Stomach (tissue), 9 donors: ENCODE data around the gene ACTR6. TPM values are rescaled to one million over a fixed set of nuclear protein-coding genes. Genes with fewer than 3 reads are reported as not detected.

Experiments
- DNase-seq, 2 donors: peaks; one replicate each; pipeline versions ENCODE4 v3.0.0 to v3.0.0-alpha.2; 2013 to 2019
- H3K27ac ChIP-seq, 5 donors: fragments of 200-600 bp in 4 of 5; sonication (generic) in 4 of 5; one replicate each; pipeline ENCODE4 v1.5.1; 2013 to 2019; ENCODE audit warnings: mild to moderate bottlenecking in 1 of 5, moderate library complexity in 1 of 5
- H3K27me3 ChIP-seq, 3 donors: fragments of 200-600 bp; sonication (generic); one replicate each; pipeline ENCODE4 v1.5.1; 2017 to 2019; ENCODE audit warnings: mixed run types in 1 of 3
- H3K36me3 ChIP-seq, 4 donors: fragments of 200-600 bp; sonication (generic); 1 replicate in 3 of 4; 2 replicates in 1 of 4; pipeline ENCODE4 v1.5.1; 2016 to 2019
- H3K4me1 ChIP-seq, 4 donors: fragments of 200-600 bp; sonication (generic); one replicate each; pipeline ENCODE4 v1.5.1; 2016 to 2019
- H3K4me3 ChIP-seq, 4 donors: fragments of 200-600 bp; sonication (generic) in 3 of 4; one replicate each; pipeline ENCODE4 v1.5.1; 2016 to 2019; ENCODE audit warnings: mild to moderate bottlenecking in 1 of 4
- H3K9me3 ChIP-seq, 4 donors: fragments of 200-600 bp; sonication (generic); one replicate each; pipeline ENCODE4 v1.5.1; 2016 to 2019
- EP300 ChIP-seq: sonication (generic); formaldehyde crosslinking; IDR thresholded peaks from one replicate; pipeline ENCODE4 v1.6.1; 2017; ENCODE audit warnings: antibody characterized with exemption
- POLR2A ChIP-seq, 4 donors: fragments of 450-650 bp; IDR thresholded peaks; one replicate each; pipeline ENCODE4 v1.6.1; 2016; ENCODE audit warnings: antibody characterized with exemption in 4 of 4, control low read depth in 2 of 4, mild to moderate bottlenecking in 1 of 4, moderate library complexity in 1 of 4
- POLR2AphosphoS5 ChIP-seq, 3 donors: sonication (generic); formaldehyde crosslinking; IDR thresholded peaks; one replicate each; pipeline ENCODE4 v1.6.1; 2016; ENCODE audit warnings: antibody characterized with exemption in 3 of 3
- WGBS, 5 donors: extraction: QIAGEN DNeasy Blood & Tissue Kit in 3 of 5; methylation state at CpG; one replicate each; pipeline versions ENCODE4 v1.1.5 to v1.1.7; 2013 to 2018; 5-methylcytosine and 5-hydroxymethylcytosine counted together
- intact Hi-C: fragments of 100-400 bp; cut with DNase I; formaldehyde crosslinking; loops from one replicate; pipeline ENCODE4 v1.15.1; 2023; ENCODE audit warnings: low total_unique reads
- polyA plus RNA-seq, 3 donors: library from polyadenylated mRNA; stranded (reverse); fragments of 200-250 nt; gene quantifications; one replicate each; pipeline ENCODE4 v1.2.3, GENCODE V29; 2013
- total RNA-seq, 5 donors: library from RNA; depleted of rRNA; stranded (reverse); fragments of >200 nt; gene quantifications; one replicate each; pipeline versions ENCODE4 v1.1.0 to v1.2.3, GENCODE V29; 2014 to 2016
- TF ChIP-seq, protein P1 (sequence below), 7 experiments: fragments of 450-650 bp in 4 of 7; fragments of 200-600 bp in 3 of 7; sonication (generic) in 3 of 7; IDR thresholded peaks; one replicate each; pipeline ENCODE4 v1.5.1; 2016 to 2019; ENCODE audit warnings: antibody characterized with exemption in 7 of 7, control low read depth in 2 of 7, mild to moderate bottlenecking in 1 of 7
- donor health status: healthy with polysubstance abuse.
- donor health status: Bipolar disorder and iron deficiency.
- donor health status: healthy.

The ACTR6 gene
- total and polyA plus RNA-seq, 8 donors, result 0.58 to 40.7 (median 13.4) TPM

DNA sequence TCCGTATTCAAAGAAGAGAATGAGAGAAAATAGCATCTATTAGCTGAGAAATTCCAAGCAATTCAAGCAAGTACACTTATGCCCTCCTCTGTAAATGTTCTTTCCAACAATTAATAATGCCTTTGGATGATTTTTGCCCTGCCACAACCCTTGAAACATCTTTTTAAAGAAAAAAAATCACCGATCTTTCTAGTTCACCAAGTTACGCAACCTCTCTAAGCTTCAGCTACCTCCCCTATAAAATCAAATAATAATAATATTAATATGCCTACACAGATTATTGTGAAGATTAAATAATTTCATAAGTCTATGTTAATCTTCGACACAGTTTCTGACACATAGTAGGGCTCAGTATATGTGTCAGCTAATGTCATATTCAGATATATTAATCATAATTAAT lies 47.1 kb downstream of the ACTR6 start:
- no peak for DNase-seq
- H3K27ac ChIP-seq, result no peak overlapping the region
- H3K4me1 ChIP-seq, result peaks cover 0 to 16% (median 8%) of the 10 kb centered on the region in 4 donors
- TF ChIP-seq POLR2A (IDR thresholded peaks at IDR 0.05) (no peak), EP300 (no peak), POLR2AphosphoS5 (IDR thresholded peaks at IDR 0.05) (no peak)
- TF ChIP-seq, protein P1, sequence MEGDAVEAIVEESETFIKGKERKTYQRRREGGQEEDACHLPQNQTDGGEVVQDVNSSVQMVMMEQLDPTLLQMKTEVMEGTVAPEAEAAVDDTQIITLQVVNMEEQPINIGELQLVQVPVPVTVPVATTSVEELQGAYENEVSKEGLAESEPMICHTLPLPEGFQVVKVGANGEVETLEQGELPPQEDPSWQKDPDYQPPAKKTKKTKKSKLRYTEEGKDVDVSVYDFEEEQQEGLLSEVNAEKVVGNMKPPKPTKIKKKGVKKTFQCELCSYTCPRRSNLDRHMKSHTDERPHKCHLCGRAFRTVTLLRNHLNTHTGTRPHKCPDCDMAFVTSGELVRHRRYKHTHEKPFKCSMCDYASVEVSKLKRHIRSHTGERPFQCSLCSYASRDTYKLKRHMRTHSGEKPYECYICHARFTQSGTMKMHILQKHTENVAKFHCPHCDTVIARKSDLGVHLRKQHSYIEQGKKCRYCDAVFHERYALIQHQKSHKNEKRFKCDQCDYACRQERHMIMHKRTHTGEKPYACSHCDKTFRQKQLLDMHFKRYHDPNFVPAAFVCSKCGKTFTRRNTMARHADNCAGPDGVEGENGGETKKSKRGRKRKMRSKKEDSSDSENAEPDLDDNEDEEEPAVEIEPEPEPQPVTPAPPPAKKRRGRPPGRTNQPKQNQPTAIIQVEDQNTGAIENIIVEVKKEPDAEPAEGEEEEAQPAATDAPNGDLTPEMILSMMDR (IDR thresholded peaks at IDR 0.05), result no peak
- H3K27me3 ChIP-seq, result no peaks in the 10 kb centered on the region
- no peaks in the 10 kb centered on the region for H3K9me3 ChIP-seq
- intact Hi-C loops, result no loop called here
- H3K4me3 ChIP-seq, result no peak overlapping the region
- WGBS, 5 donors, result 89 to 97% (median 96%) methylated on average over 4 of the region's 4 CpGs
- H3K36me3 ChIP-seq, result no peaks in the 10 kb centered on the region

DNA sequence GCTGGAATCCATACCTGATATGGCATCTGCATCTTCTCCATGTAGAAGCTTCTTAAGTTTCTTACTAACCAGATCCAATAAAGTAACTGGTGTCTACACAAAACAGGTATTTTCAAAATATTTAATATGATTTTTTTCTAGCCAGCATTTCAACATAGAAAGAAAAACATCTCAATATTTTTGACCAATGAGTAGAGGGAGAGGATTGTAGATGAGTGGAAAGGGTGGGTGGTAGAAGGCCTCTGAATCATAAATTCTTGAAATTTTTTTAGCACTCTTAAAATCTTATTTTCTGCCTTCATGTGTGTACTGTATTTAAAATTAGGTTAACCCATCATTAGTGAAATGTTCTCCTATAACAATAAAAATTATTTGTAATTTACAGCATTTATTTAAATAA lies 48.3 kb downstream of the ACTR6 start:
- H3K27ac ChIP-seq, result no peak overlapping the region
- no peak for DNase-seq
- intact Hi-C loops, result no loop called here
- TF ChIP-seq EP300 (no peak), POLR2AphosphoS5 (IDR thresholded peaks at IDR 0.05) (no peak), POLR2A (IDR thresholded peaks at IDR 0.05) (no peak)
- TF ChIP-seq, protein P1 (IDR thresholded peaks at IDR 0.05), result no peak
- no peaks in the 10 kb centered on the region for H3K36me3 ChIP-seq
- peaks cover 0 to 16% (median 8%) of the 10 kb centered on the region in 4 donors for H3K4me1 ChIP-seq
- H3K9me3 ChIP-seq, result no peaks in the 10 kb centered on the region
- no peak overlapping the region for H3K4me3 ChIP-seq
- no peaks in the 10 kb centered on the region for H3K27me3 ChIP-seq

DNA sequence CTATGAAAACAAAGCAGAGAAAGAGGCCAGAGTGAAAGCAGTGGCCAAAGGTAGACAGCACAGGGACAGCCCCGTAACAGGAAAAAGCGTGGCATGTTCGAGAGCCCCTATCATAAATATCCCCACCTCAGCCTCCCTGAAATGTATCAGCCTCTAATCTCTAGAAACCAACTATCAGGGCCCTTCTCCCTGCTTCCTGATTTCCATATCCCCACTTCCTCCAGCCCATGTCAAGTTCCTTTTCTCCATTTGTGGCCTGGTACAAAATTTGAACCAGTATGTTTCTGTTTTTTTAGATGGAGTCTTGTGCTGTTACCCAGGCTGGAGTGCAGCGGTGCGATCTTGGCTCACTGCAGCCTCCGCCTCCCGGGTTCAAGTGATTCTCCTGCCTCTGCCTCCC lies 49.3 kb downstream of the ACTR6 start:
- H3K36me3 ChIP-seq, result no peaks in the 10 kb centered on the region
- TF ChIP-seq POLR2AphosphoS5 (IDR thresholded peaks at IDR 0.05) (no peak), EP300 (no peak), POLR2A (IDR thresholded peaks at IDR 0.05) (no peak)
- TF ChIP-seq, protein P1 (IDR thresholded peaks at IDR 0.05), result no peak
- H3K27ac ChIP-seq, result peak overlapping the region in 1 of 5 donors; percentile 25
- peaks cover 0 to 16% (median 8%) of the 10 kb centered on the region in 4 donors for H3K4me1 ChIP-seq
- no peak overlapping the region for H3K4me3 ChIP-seq
- no peaks in the 10 kb centered on the region for H3K9me3 ChIP-seq
- WGBS, 5 donors, result 69 to 76% (median 72%) methylated on average over 7 of the region's 7 CpGs
- DNase-seq, result no peak
- H3K27me3 ChIP-seq, result no peaks in the 10 kb centered on the region
- intact Hi-C loops, result no loop called here

DNA sequence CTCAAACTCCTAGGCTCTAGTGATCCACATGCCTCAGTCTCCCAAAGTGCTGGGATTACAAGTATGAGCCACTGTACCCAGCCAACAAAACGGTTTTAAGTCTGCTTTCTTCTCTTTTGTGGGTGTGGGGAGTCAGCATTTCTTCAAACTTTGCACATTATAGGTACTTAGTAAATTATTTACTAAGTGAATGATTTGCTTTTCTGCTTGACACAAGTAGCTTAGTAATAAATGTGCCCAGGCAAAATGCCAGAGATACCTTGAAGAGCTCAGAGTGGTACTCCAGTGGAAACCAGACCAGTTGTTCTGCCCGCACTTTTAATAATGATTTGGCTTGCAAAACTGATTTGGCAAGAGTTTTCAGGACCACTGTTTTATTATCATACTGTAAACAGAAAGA lies 51.3 kb downstream of the ACTR6 start:
- TF ChIP-seq EP300 (no peak), POLR2A (IDR thresholded peaks at IDR 0.05) (no peak), POLR2AphosphoS5 (IDR thresholded peaks at IDR 0.05) (no peak)
- TF ChIP-seq, protein P1 (IDR thresholded peaks at IDR 0.05), result no peak
- Histone ChIP-seq H3K9me3 (no peaks in the 10 kb centered on the region), H3K4me1 (peaks cover 0 to 16% (median 8%) of the 10 kb centered on the region in 4 donors), H3K36me3 (no peaks in the 10 kb centered on the region), H3K4me3 (no peak overlapping the region), H3K27ac (no peak overlapping the region), H3K27me3 (no peaks in the 10 kb centered on the region)
- DNase-seq, result peak in 1 of 2 donors; percentile 84
- WGBS, 5 donors, result 26 to 66% (median 39%) methylated on average over 2 of the region's 2 CpGs
- intact Hi-C loops, result no loop called here
